ENCODE results near the gene ANO4.

The ANO4 gene

DNA sequence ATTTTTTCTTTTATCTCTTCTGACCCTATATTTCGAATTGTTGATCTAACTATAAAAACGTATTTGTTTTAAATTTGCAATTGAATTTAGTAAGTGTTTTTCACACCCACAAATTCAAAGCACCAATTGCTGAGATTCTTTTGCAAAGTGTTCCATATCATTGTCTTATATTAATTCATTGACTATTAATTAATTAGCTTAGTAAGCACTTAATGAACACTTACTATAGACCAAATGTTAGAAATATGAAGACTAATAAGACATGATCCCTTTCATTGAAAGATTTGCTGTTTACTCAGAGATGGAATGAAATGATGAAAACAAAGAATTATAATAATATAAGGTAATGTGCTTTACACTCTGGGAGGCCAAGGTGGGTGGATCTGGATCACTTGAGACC is 14.2 kb downstream of the ANO4 start:
- no peaks in the 10 kb centered on the region for H3K9me3 ChIP-seq (ENCODE audit: control insufficient read depth, insufficient read depth, low read depth, low read length)
- ChIA-PET POLR2A (no interaction called here), CTCF (interaction anchor here (1.0 kb wide), 1 partner anchor 105 kb away, joined by 3 read pairs; no protein-coding TSS in a partner anchor)
- no peaks in the 10 kb centered on the region for H3K36me3 ChIP-seq (ENCODE audit: control insufficient read depth in 2 of 2, insufficient read depth in 1 of 2, low read length in 2 of 2)
- no peak overlapping the region for H3K4me3 ChIP-seq (ENCODE audit: low read depth, low read length)
- H3K4me1 ChIP-seq (ENCODE audit: control insufficient read depth, insufficient read depth, low read length) = no peaks in the 10 kb centered on the region
- H3K27ac ChIP-seq (ENCODE audit: extremely low read depth, low read depth, low read length) = no peak overlapping the region
- TF ChIP-seq ZSCAN30 (tag by site-specific recombination; IDR thresholded peaks at IDR 0.05) (no peak), ZNF404 (tag by site-specific recombination; IDR thresholded peaks at IDR 0.05) (no peak), ZNF501 (tag by site-specific recombination; IDR thresholded peaks at IDR 0.05) (no peak), ZNF473 (tag by site-specific recombination; IDR thresholded peaks at IDR 0.05) (no peak), ZNF350 (tag by site-specific recombination; IDR thresholded peaks at IDR 0.05) (no peak), ZNF341 (tag by site-specific recombination; IDR thresholded peaks at IDR 0.05; ENCODE audit: low read depth) (no peak), SP2 (tag by site-specific recombination; IDR thresholded peaks at IDR 0.05) (no peak), ZNF423 (tag by site-specific recombination; IDR thresholded peaks at IDR 0.05) (no peak), ZNF202 (tag by site-specific recombination; IDR thresholded peaks at IDR 0.05; ENCODE audit: borderline replicate concordance) (no peak), ZNF266 (tag by site-specific recombination; IDR thresholded peaks at IDR 0.05; ENCODE audit: low read depth) (no peak), ZNF354C (tag by site-specific recombination; IDR thresholded peaks at IDR 0.05; ENCODE audit: borderline replicate concordance, low read depth) (no peak), BCL11A (tag by site-specific recombination; IDR thresholded peaks at IDR 0.05; ENCODE audit: low read depth) (no peak), OVOL3 (tag by site-specific recombination; IDR thresholded peaks at IDR 0.05) (no peak), ZNF121 (tag by site-specific recombination; IDR thresholded peaks at IDR 0.05) (no peak)

DNA sequence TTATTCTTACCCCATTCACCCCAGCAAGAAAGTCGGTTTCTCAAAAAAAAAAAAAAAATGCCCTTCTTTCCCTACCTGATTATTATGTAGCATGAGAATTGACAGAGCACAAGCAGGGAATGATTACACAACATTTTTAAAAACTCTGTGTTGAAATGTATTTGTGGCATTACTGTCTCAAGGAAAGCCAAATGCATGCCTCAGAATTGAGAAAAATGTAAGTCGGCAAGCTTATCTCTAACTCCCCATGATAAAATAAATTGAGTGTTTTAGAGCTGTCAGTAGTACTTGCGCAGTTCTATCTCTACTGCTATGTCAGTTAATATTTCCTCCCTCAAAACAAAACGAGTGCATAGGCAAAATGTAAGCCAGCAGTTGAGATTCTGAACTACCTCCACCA is 25.7 kb downstream of the ANO4 start:
- Histone ChIP-seq H3K4me3 (ENCODE audit: low read depth, low read length) (no peak overlapping the region), H3K4me1 (ENCODE audit: control insufficient read depth, insufficient read depth, low read length) (no peaks in the 10 kb centered on the region), H3K36me3 (ENCODE audit: control insufficient read depth in 2 of 2, insufficient read depth in 1 of 2, low read length in 2 of 2) (no peaks in the 10 kb centered on the region), H3K9me3 (ENCODE audit: control insufficient read depth, insufficient read depth, low read depth, low read length) (no peaks in the 10 kb centered on the region), H3K27ac (ENCODE audit: extremely low read depth, low read depth, low read length) (no peak overlapping the region)
- TF ChIP-seq ZNF600 (tag by site-specific recombination; IDR thresholded peaks at IDR 0.05) = no peak
- no peak for TF ChIP-seq HOXD13 (CRISPR knock-in tag; IDR thresholded peaks at IDR 0.05; ENCODE audit: borderline replicate concordance)
- TF ChIP-seq, protein P1, sequence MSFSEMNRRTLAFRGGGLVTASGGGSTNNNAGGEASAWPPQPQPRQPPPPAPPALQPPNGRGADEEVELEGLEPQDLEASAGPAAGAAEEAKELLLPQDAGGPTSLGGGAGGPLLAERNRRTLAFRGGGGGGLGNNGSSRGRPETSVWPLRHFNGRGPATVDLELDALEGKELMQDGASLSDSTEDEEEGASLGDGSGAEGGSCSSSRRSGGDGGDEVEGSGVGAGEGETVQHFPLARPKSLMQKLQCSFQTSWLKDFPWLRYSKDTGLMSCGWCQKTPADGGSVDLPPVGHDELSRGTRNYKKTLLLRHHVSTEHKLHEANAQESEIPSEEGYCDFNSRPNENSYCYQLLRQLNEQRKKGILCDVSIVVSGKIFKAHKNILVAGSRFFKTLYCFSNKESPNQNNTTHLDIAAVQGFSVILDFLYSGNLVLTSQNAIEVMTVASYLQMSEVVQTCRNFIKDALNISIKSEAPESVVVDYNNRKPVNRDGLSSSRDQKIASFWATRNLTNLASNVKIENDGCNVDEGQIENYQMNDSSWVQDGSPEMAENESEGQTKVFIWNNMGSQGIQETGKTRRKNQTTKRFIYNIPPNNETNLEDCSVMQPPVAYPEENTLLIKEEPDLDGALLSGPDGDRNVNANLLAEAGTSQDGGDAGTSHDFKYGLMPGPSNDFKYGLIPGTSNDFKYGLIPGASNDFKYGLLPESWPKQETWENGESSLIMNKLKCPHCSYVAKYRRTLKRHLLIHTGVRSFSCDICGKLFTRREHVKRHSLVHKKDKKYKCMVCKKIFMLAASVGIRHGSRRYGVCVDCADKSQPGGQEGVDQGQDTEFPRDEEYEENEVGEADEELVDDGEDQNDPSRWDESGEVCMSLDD (tag by site-specific recombination; IDR thresholded peaks at IDR 0.05) = no peak
- no peak for TF ChIP-seq SP7 (tag by site-specific recombination; IDR thresholded peaks at IDR 0.05)
- no peak for TF ChIP-seq HOXC10 (CRISPR knock-in tag; IDR thresholded peaks at IDR 0.05)
- no peak for TF ChIP-seq ZNF214 (tag by site-specific recombination; IDR thresholded peaks at IDR 0.05; ENCODE audit: borderline replicate concordance)
- TF ChIP-seq ZNF311 (tag by site-specific recombination; IDR thresholded peaks at IDR 0.05; ENCODE audit: borderline replicate concordance) = no peak
- TF ChIP-seq ZNF157 (tag by site-specific recombination; IDR thresholded peaks at IDR 0.05) = no peak
- no peak for TF ChIP-seq ZNF354C (tag by site-specific recombination; IDR thresholded peaks at IDR 0.05; ENCODE audit: borderline replicate concordance, low read depth)
- TF ChIP-seq ZNF248 (tag by site-specific recombination; IDR thresholded peaks at IDR 0.05) = no peak
- TF ChIP-seq, protein P2, sequence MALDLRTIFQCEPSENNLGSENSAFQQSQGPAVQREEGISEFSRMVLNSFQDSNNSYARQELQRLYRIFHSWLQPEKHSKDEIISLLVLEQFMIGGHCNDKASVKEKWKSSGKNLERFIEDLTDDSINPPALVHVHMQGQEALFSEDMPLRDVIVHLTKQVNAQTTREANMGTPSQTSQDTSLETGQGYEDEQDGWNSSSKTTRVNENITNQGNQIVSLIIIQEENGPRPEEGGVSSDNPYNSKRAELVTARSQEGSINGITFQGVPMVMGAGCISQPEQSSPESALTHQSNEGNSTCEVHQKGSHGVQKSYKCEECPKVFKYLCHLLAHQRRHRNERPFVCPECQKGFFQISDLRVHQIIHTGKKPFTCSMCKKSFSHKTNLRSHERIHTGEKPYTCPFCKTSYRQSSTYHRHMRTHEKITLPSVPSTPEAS (tag by site-specific recombination; IDR thresholded peaks at IDR 0.05) = no peak
- TF ChIP-seq ZSCAN16 (tag by site-specific recombination; IDR thresholded peaks at IDR 0.05) = no peak
- no peak for TF ChIP-seq ZXDB (tag by site-specific recombination; IDR thresholded peaks at IDR 0.05)
- TF ChIP-seq, protein P3, sequence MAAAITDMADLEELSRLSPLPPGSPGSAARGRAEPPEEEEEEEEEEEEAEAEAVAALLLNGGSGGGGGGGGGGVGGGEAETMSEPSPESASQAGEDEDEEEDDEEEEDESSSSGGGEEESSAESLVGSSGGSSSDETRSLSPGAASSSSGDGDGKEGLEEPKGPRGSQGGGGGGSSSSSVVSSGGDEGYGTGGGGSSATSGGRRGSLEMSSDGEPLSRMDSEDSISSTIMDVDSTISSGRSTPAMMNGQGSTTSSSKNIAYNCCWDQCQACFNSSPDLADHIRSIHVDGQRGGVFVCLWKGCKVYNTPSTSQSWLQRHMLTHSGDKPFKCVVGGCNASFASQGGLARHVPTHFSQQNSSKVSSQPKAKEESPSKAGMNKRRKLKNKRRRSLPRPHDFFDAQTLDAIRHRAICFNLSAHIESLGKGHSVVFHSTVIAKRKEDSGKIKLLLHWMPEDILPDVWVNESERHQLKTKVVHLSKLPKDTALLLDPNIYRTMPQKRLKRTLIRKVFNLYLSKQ (tag by site-specific recombination; IDR thresholded peaks at IDR 0.05; ENCODE audit: borderline replicate concordance) = no peak
- no peak for TF ChIP-seq YY1 (tag by site-specific recombination; IDR thresholded peaks at IDR 0.05)
- TF ChIP-seq ZFP3 (tag by site-specific recombination; IDR thresholded peaks at IDR 0.05; ENCODE audit: low read depth) = no peak
- TF ChIP-seq, protein P4, sequence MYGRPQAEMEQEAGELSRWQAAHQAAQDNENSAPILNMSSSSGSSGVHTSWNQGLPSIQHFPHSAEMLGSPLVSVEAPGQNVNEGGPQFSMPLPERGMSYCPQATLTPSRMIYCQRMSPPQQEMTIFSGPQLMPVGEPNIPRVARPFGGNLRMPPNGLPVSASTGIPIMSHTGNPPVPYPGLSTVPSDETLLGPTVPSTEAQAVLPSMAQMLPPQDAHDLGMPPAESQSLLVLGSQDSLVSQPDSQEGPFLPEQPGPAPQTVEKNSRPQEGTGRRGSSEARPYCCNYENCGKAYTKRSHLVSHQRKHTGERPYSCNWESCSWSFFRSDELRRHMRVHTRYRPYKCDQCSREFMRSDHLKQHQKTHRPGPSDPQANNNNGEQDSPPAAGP (tag by site-specific recombination; IDR thresholded peaks at IDR 0.05) = no peak
- CTCF ChIA-PET = no interaction called here
- POLR2A ChIA-PET = no interaction called here

All from HEK293 (cell line).